Small intestine (tissue), 7 donors: Measurements from ENCODE around the gene PSAP. TPM values are rescaled to one million over a fixed set of nuclear protein-coding genes. Genes with fewer than 3 reads are reported as not detected.

Source experiments
- DNase-seq, 2 donors: peaks; one replicate each; pipeline versions ENCODE4 v3.0.0 to v3.0.0-alpha.2; 2013
- FAIRE-seq: peaks from 2 replicates; lab custom pipeline; 2012; peaks lifted over from hg19 to GRCh38; lab: Jason Lieb, UNC
- H3K27ac ChIP-seq, 3 donors: one replicate each; pipeline ENCODE4 v1.5.1; 2013; ENCODE audit warnings: low read length in 2 of 3, mild to moderate bottlenecking in 2 of 3, control low read depth in 1 of 3, inconsistent platforms in 1 of 3, low read depth in 1 of 3, moderate library complexity in 1 of 3
- H3K27me3 ChIP-seq, 3 donors: one replicate each; pipeline ENCODE4 v1.6.1; 2013; ENCODE audit warnings: low read length in 3 of 3, inconsistent platforms in 1 of 3; ENCODE audit not compliant: control insufficient read depth in 3 of 3, insufficient read depth in 3 of 3
- H3K36me3 ChIP-seq, 3 donors: one replicate each; pipeline ENCODE4 v1.6.1; 2013; ENCODE audit warnings: low read length in 3 of 3, inconsistent platforms in 1 of 3, low read depth in 1 of 3, mild to moderate bottlenecking in 1 of 3, moderate library complexity in 1 of 3; ENCODE audit not compliant: control insufficient read depth in 3 of 3, insufficient read depth in 2 of 3
- H3K4me1 ChIP-seq, 3 donors: one replicate each; pipeline ENCODE4 v1.6.1; 2013; ENCODE audit warnings: low read length in 2 of 3, inconsistent platforms in 1 of 3, low read depth in 1 of 3, mild to moderate bottlenecking in 1 of 3, moderate library complexity in 1 of 3; ENCODE audit not compliant: control insufficient read depth in 3 of 3, insufficient read depth in 2 of 3
- H3K4me3 ChIP-seq, 3 donors: one replicate each; pipeline ENCODE4 v1.5.1; 2013; ENCODE audit warnings: low read length in 3 of 3, control low read depth in 1 of 3, inconsistent platforms in 1 of 3, low read depth in 1 of 3, mild to moderate bottlenecking in 1 of 3, moderate library complexity in 1 of 3
- H3K9me3 ChIP-seq, 2 donors: one replicate each; pipeline ENCODE4 v1.6.1; 2013; ENCODE audit warnings: low read depth in 1 of 2, low read length in 1 of 2; ENCODE audit not compliant: control insufficient read depth in 2 of 2, insufficient read depth in 1 of 2
- WGBS, 3 donors: extraction: QIAGEN DNeasy Blood & Tissue Kit; methylation state at CpG; one replicate each; pipeline ENCODE4 v1.1.7; 2013; 5-methylcytosine and 5-hydroxymethylcytosine counted together
- polyA plus RNA-seq, 4 donors: library from polyadenylated mRNA; stranded (reverse) in 3 of 4; unstranded in 1 of 4; fragments of 200-250 nt in 3 of 4; fragments of 120-200 nt in 1 of 4; gene quantifications; one replicate each; pipeline versions ENCODE4 v1.2.1 to v1.2.3, GENCODE V29; 2013
- donor health status: healthy with polysubstance abuse.
- donor health status: control.
- donor health status: control.
- donor health status: Bipolar disorder and iron deficiency.
- donor health status: healthy.

Gene PSAP
- polyA plus RNA-seq, 4 donors: 149 to 603 (median 311) TPM

- Histone ChIP-seq H3K9me3 (no peaks in the 10 kb centered on the region), H3K27me3 (peaks cover 0 to 12% (median 0%) of the 10 kb centered on the region in 3 donors), H3K4me1 (no peaks in the 10 kb centered on the region), H3K36me3 (no peaks in the 10 kb centered on the region), H3K27ac (no peak overlapping the region), H3K4me3 (no peak overlapping the region)
- FAIRE-seq: no peak
- WGBS, 3 donors: 81 to 97% (median 82%) methylated on average over 9 of the region's 9 CpGs
- no peak for DNase-seq
Observed at GRCh38 chr10:71801361-71801760, 49.7 kb downstream of the PSAP start.

GRCh38 chr10:71799608-71800453 is 51.2 kb downstream of the PSAP start:
- H3K4me1 ChIP-seq: no peaks in the 10 kb centered on the region
- no peaks in the 10 kb centered on the region for H3K9me3 ChIP-seq
- FAIRE-seq: no peak
- peak; percentile 35 to 80 for DNase-seq
- H3K4me3 ChIP-seq: no peak overlapping the region
- H3K36me3 ChIP-seq: no peaks in the 10 kb centered on the region
- WGBS, 3 donors: 52 to 68% (median 60%) methylated on average over 3 of the region's 3 CpGs
- H3K27ac ChIP-seq: no peak overlapping the region
- no peaks in the 10 kb centered on the region for H3K27me3 ChIP-seq

GRCh38 chr10:71799112-71799511 is 51.9 kb downstream of the PSAP start:
- H3K4me3 ChIP-seq: no peak overlapping the region
- 71 to 88% (median 79%) methylated on average over 10 of the region's 10 CpGs for WGBS, 3 donors
- no peak overlapping the region for H3K27ac ChIP-seq
- FAIRE-seq (no peak), DNase-seq (no peak)
- H3K4me1 ChIP-seq: no peaks in the 10 kb centered on the region
- H3K9me3 ChIP-seq: no peaks in the 10 kb centered on the region
- H3K27me3 ChIP-seq: no peaks in the 10 kb centered on the region
- no peaks in the 10 kb centered on the region for H3K36me3 ChIP-seq

GRCh38 chr10:71798308-71798624 is 52.8 kb downstream of the PSAP start:
- FAIRE-seq (no peak), DNase-seq (no peak)
- no peaks in the 10 kb centered on the region for H3K36me3 ChIP-seq
- no peaks in the 10 kb centered on the region for H3K27me3 ChIP-seq
- H3K4me1 ChIP-seq: no peaks in the 10 kb centered on the region
- no peaks in the 10 kb centered on the region for H3K9me3 ChIP-seq
- WGBS, 3 donors: 79 to 88% (median 81%) methylated on average over 6 of the region's 6 CpGs
- H3K4me3 ChIP-seq: no peak overlapping the region
- no peak overlapping the region for H3K27ac ChIP-seq

- H3K9me3 ChIP-seq: no peaks in the 10 kb centered on the region
- H3K27me3 ChIP-seq: no peaks in the 10 kb centered on the region
- no peaks in the 10 kb centered on the region for H3K36me3 ChIP-seq
- H3K27ac ChIP-seq: no peak overlapping the region
- DNase-seq (no peak), FAIRE-seq (no peak)
- no peaks in the 10 kb centered on the region for H3K4me1 ChIP-seq
- H3K4me3 ChIP-seq: no peak overlapping the region
- 65 to 83% (median 68%) methylated on average over 10 of the region's 10 CpGs for WGBS, 3 donors
Observed at GRCh38 chr10:71797533-71798307, 53.3 kb downstream of the PSAP start.

DNA sequence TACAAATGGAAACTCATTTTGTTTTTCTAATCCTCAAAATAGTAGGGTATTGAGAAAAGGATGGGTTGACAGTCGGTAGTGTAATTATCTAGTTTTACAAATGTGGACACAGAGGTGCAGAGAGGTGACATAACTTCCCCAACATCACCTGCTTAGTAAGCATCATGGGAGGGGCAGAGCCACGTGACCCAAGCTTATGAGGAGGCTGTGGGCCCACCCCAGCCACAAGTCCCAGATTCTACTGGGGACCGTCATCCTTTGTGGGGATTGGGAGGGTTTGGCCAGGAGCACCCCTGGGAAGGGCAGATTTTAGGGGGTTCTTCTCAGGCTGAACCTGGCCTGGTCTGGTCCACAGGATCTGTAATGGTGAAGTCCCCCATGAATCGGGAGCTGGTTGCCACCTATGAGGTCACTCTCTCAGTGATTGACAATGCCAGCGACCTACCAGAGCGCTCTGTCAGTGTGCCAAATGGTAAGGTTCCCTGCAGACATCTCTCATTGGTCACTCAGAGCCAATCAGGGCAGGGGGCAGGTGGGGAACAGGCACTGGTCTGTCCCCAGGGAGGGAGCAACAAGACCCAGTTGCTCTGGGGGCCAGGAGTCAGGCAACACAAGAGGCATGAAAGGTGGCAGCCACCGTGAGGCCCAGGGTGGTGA is 54.2 kb downstream of the PSAP start:
- H3K36me3 ChIP-seq: no peaks in the 10 kb centered on the region
- no peaks in the 10 kb centered on the region for H3K4me1 ChIP-seq
- H3K27ac ChIP-seq: no peak overlapping the region
- FAIRE-seq (no peak), DNase-seq (no peak)
- H3K9me3 ChIP-seq: no peaks in the 10 kb centered on the region
- WGBS, 3 donors: 66 to 82% (median 81%) methylated on average over 7 of the region's 7 CpGs
- H3K27me3 ChIP-seq: no peaks in the 10 kb centered on the region
- no peak overlapping the region for H3K4me3 ChIP-seq

DNA sequence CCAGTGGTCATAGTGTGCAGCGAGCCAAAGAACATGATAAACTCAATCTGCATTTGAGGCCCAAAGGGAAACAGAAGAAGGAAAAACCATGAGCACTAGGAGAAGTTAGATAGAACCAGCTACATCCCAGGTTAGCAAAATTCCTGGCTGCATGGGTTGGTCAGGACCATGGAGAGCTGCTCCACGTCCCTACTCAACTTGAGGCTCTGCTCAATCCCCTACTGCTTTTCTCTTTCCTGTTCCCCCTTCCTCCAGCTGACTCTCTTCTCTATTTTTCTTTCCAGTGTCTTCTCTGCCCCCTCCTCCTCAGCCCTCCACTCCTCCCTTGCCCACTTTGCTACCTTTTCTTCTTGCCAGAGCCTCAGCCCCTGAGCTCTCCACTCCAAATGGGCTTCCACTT is 55.8 kb downstream of the PSAP start:
- no peaks in the 10 kb centered on the region for H3K4me1 ChIP-seq
- WGBS, 3 donors: 17 to 30% (median 23%) methylated on average over 2 of the region's 2 CpGs
- no peak overlapping the region for H3K27ac ChIP-seq
- H3K9me3 ChIP-seq: no peaks in the 10 kb centered on the region
- DNase-seq (peak in 1 of 2 donors; percentile 48), FAIRE-seq (no peak)
- H3K4me3 ChIP-seq: no peak overlapping the region
- no peaks in the 10 kb centered on the region for H3K27me3 ChIP-seq
- no peaks in the 10 kb centered on the region for H3K36me3 ChIP-seq

DNA sequence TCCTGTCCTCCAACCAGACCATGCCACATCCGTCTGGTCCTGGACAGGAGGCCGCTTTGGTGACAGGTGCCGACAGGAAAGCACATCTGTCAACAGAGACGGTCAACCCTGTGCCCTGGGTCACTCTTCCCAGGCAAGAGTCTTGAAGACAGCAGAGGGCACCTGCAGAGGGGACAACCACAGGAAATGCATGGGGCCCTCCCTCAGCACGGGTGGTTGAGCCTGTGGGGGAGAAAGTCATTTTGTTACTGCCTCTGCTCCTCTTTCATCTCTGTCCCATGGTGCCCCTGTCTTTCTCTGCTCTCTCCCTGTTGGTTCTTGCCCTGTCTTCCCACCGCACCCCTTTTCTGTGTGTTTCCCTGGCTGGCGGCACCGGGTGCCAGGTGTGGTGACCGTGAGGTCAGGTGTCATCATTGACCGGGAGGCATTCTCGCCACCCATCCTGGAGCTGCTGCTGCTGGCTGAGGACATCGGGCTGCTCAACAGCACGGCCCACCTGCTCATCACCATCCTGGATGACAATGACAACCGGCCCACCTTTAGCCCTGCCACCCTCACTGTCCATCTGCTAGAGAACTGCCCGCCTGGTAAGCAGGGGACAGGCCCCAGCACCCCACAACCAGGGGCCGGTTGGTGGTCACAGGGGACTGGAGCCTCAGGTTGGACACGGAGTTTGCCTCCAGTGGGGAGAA is 60.2 kb downstream of the PSAP start:
- H3K4me3 ChIP-seq: no peak overlapping the region
- no peaks in the 10 kb centered on the region for H3K27me3 ChIP-seq
- no peak overlapping the region for H3K27ac ChIP-seq
- no peaks in the 10 kb centered on the region for H3K9me3 ChIP-seq
- 69 to 81% (median 76%) methylated on average over 17 of the region's 17 CpGs for WGBS, 3 donors
- FAIRE-seq (no peak), DNase-seq (no peak)
- no peaks in the 10 kb centered on the region for H3K36me3 ChIP-seq
- no peaks in the 10 kb centered on the region for H3K4me1 ChIP-seq
